GM19239 (cell line): ENCODE results near the gene BARX2.

Experiments used
- DNase-seq: peaks from one replicate; pipeline ENCODE4 v3.0.0; 2011; ENCODE audit warnings: low spot score; ENCODE audit not compliant: insufficient read length
- FAIRE-seq: peaks from 2 replicates; lab custom pipeline; 2011; peaks lifted over from hg19 to GRCh38; lab: Jason Lieb, UNC

Gene BARX2

GRCh38 chr11:129484068-129484467, 108.4 kb downstream of the BARX2 start:
- no peak for FAIRE-seq

DNA sequence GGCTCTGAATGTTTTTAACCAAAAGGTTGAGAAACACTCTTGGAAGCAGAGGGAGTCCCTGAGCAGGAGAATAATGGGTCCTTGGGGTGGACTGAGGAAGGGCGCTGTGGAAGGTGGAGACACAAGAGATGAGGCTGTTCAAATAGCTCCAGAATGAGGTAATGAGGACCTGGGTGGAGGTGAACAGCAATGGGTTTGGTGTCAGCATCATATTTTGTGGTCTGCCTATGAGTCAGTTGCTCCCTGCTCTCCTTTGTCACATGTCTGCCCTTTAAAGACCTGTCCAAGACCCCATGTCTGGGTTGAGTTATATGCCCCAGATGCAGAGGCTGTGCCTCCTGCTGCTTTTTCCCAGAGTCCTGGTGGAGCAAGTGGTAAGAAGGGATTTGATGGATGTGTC, 113.6 kb downstream of the BARX2 start:
- no peak for FAIRE-seq
- DNase-seq: no peak

More at GRCh38 chr11:129484068-129484467, 108.4 kb downstream of the BARX2 start:
- no peak for DNase-seq

DNA sequence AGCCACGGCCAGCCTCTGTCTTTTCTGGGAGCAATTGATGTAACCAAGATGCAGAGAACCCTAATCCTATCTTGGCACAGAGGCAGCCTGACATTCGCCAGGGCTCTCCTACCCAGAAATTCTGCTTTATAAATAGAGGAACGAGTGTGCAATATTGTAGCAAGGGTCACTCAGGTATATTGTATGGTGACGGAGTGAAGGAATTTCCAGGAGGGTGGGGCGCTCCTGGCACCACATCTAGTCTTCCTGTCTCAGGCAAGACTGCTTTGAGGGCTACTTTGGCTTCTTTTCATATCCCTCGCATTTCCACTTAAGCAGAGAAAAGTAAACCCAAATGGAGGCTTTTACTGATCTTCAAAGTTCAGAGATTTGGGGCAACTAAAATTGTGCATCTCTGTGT, 114.4 kb downstream of the BARX2 start:
- no peak for FAIRE-seq
- no peak for DNase-seq

- DNase-seq: no peak
- FAIRE-seq: no peak
Observed at GRCh38 chr11:129493746-129494145, 118.1 kb downstream of the BARX2 start.
